ENCODE data around the gene ANGPTL4. TPM values are rescaled to one million over a fixed set of nuclear protein-coding genes. Genes with fewer than 3 reads are reported as not detected.
"Not testable (repeated sequence)": the region's sequence is repeated elsewhere in the genome, so short reads cannot be mapped to it uniquely, and the experiment has no call there.

ANGPTL4 gene
- total RNA-seq, 1 donor: not detected

GRCh38 chr19:8370176-8371010, 6.4 kb downstream of the ANGPTL4 start:
- H3K4me3 ChIP-seq (ENCODE audit: low read length): no peak overlapping the region
- H3K27me3 ChIP-seq (ENCODE audit: insufficient read depth, low read length): peaks cover 4% of the 10 kb centered on the region
- H3K9me3 ChIP-seq (ENCODE audit: low read depth, low read length): no peaks in the 10 kb centered on the region
- H3K4me1 ChIP-seq (ENCODE audit: insufficient read depth, low read length): no peaks in the 10 kb centered on the region

DNA sequence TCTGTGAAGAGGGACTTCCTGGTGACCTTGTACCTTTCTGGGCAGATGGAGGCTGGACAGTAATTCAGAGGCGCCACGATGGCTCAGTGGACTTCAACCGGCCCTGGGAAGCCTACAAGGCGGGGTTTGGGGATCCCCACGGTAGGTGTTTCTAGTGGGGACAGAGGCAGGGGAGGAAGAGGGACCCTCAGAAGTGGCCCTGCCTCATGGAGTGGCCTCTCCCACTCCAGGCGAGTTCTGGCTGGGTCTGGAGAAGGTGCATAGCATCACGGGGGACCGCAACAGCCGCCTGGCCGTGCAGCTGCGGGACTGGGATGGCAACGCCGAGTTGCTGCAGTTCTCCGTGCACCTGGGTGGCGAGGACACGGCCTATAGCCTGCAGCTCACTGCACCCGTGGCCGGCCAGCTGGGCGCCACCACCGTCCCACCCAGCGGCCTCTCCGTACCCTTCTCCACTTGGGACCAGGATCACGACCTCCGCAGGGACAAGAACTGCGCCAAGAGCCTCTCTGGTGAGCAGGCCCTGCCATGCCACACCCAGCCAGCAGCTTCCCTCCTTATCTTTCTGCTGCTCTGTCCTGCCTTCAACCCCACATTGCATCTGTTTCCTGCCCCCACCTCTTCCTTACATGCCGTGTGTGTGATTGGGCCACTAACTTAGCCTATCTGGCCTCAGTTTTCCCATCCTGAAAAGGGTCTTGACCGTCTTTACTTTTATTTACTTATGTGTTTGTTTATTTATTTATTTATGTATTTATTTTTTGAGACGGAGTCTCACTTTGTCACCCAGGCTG, 7.3 kb downstream of the ANGPTL4 start:
- no peaks in the 10 kb centered on the region for H3K4me1 ChIP-seq (ENCODE audit: insufficient read depth, low read length)
- no peaks in the 10 kb centered on the region for H3K27me3 ChIP-seq (ENCODE audit: insufficient read depth, low read length)
- no peak overlapping the region for H3K4me3 ChIP-seq (ENCODE audit: low read length)
- H3K9me3 ChIP-seq (ENCODE audit: low read depth, low read length): no peaks in the 10 kb centered on the region

DNA sequence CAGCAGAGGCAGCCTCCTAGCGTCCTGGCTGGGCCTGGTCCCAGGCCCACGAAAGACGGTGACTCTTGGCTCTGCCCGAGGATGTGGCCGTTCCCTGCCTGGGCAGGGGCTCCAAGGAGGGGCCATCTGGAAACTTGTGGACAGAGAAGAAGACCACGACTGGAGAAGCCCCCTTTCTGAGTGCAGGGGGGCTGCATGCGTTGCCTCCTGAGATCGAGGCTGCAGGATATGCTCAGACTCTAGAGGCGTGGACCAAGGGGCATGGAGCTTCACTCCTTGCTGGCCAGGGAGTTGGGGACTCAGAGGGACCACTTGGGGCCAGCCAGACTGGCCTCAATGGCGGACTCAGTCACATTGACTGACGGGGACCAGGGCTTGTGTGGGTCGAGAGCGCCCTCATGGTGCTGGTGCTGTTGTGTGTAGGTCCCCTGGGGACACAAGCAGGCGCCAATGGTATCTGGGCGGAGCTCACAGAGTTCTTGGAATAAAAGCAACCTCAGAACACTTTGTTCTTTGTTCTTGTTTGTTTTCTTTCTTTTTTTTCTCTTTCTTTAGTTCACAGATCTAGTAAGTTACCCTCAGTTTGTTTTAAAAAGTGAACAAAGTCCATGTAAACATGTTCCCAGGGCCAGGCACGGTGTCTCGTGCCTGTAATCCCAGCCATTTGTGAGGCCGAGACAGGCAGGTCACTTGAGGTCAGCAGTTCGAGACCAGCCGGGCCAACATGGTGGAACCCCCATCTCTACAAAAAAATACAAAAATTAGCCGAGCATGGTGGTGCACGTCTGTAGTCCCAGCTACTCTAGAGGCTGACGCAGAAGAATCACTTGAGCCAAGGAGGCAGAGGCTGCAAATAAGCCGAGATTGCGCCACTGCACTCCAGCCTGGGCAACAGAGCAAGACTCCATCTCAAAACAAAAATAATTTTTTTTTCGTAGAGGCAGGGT, 10.2 kb downstream of the ANGPTL4 start:
- no peak overlapping the region for H3K4me3 ChIP-seq (ENCODE audit: low read length)
- no peaks in the 10 kb centered on the region for H3K4me1 ChIP-seq (ENCODE audit: insufficient read depth, low read length)
- H3K9me3 ChIP-seq (ENCODE audit: low read depth, low read length): no peaks in the 10 kb centered on the region
- no peaks in the 10 kb centered on the region for H3K27me3 ChIP-seq (ENCODE audit: insufficient read depth, low read length)

- not testable (repeated sequence) for H3K27me3 ChIP-seq (ENCODE audit: insufficient read depth, low read length); H3K9me3 ChIP-seq (ENCODE audit: low read depth, low read length); H3K4me3 ChIP-seq (ENCODE audit: low read length); H3K4me1 ChIP-seq (ENCODE audit: insufficient read depth, low read length)
Measured at GRCh38 chr19:8375766-8376165, 11.8 kb downstream of the ANGPTL4 start.

- not testable (repeated sequence) for H3K4me1 ChIP-seq (ENCODE audit: insufficient read depth, low read length); H3K4me3 ChIP-seq (ENCODE audit: low read length); H3K9me3 ChIP-seq (ENCODE audit: low read depth, low read length); H3K27me3 ChIP-seq (ENCODE audit: insufficient read depth, low read length)
Measured at GRCh38 chr19:8376373-8376974, 12.5 kb downstream of the ANGPTL4 start.

DNA sequence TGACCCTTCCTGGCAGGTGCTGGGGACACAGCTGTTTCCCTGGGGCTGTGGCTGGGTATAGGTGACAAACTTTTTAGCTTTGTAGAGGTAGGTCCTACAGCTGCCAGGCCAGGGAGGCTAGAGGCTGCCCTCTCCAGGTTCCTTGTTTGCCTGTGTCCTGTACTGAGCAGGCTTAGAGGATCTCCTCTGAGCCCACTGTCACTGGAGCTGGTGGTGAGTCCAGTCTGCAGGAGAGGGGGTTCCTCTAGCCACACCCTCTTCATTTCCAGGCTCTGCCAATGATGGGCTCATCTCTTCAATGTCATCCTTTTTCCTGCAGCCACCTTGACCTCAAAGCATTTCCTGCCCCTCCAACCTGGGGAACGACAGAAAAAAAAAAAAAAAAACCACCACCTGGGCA, 13.6 kb downstream of the ANGPTL4 start:
- H3K9me3 ChIP-seq (ENCODE audit: low read depth, low read length): no peaks in the 10 kb centered on the region
- H3K27me3 ChIP-seq (ENCODE audit: insufficient read depth, low read length): no peaks in the 10 kb centered on the region
- no peak overlapping the region for H3K4me3 ChIP-seq (ENCODE audit: low read length)
- H3K4me1 ChIP-seq (ENCODE audit: insufficient read depth, low read length): no peaks in the 10 kb centered on the region

DNA sequence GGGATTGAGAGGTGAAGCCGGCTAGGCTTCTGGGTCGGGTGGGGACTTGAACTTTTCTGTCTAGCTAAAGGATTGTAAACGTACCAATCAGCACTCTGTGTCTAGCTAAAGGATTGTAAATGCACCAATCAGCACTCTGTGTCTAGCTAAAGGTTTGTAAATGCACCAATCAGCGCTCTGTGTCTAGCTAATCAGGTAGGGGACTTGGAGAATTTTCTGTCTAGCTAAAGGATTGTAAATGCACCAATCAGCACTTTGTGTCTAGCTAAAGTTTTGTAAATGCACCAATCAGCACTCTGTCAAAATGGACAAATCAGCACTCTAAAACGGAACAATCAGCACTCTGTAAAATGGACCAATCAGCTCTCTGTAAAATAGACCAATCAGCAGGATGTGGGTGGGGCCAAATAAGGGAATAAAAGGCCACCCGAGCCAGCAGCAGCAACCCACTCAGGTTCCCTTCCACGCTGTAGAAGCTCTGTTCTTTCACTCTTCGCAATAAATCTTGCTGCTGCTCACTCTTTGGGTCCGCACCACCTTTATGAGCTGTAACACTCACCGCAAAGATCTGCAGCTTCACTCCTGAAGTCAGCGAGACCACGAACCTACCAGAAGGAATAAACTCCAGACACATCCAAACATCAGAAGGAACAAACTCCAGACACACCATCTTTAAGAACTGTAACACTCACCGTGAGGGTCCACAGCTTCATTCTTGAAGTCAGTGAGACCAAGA, 15.4 kb downstream of the ANGPTL4 start:
- H3K4me1 ChIP-seq (ENCODE audit: insufficient read depth, low read length); H3K9me3 ChIP-seq (ENCODE audit: low read depth, low read length); H3K27me3 ChIP-seq (ENCODE audit: insufficient read depth, low read length); H3K4me3 ChIP-seq (ENCODE audit: low read length): not testable (repeated sequence)

DNA sequence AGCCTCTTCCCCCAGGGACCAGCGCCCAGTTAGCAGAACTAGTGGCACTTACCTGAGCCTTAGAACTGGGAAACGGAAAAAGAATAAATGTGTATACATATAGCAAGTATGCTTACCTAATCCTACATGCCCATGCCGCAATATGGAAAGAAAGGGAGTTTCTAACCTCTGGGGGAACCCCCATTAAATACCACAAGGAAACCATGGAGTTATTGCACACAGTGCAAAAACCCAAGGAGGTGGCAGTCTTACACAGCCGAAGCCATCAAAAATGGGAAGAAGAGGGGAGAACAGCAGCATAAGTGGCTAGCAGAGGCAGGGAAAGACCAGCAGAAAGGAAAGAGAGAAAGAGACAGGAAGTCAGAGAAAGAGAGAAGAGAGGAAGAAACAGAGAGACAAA, 20.6 kb downstream of the ANGPTL4 start:
- H3K4me1 ChIP-seq (ENCODE audit: insufficient read depth, low read length); H3K4me3 ChIP-seq (ENCODE audit: low read length); H3K9me3 ChIP-seq (ENCODE audit: low read depth, low read length); H3K27me3 ChIP-seq (ENCODE audit: insufficient read depth, low read length): not testable (repeated sequence)

GRCh38 chr19:8385103-8385502, 21.1 kb downstream of the ANGPTL4 start:
- not testable (repeated sequence) for H3K4me1 ChIP-seq (ENCODE audit: insufficient read depth, low read length); H3K27me3 ChIP-seq (ENCODE audit: insufficient read depth, low read length); H3K9me3 ChIP-seq (ENCODE audit: low read depth, low read length); H3K4me3 ChIP-seq (ENCODE audit: low read length)

DNA sequence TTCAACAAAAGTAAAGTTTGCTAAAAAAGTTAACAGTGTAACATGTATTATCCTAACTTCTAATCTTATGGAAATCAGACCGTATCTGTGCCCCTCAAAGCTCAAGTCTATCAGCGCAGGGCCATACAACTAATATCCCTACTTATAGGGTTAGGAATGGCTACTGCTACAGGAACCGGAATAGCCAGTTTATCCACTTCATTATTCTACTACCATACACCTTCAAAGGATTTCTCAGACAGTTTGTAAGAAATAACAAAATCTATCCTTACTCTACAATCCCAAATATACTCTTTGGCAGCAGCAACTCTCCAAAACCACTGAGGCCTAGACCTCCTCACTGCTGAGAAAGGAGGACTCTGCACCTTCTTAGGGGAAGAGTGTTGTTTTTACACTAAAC, 21.6 kb downstream of the ANGPTL4 start:
- H3K4me3 ChIP-seq (ENCODE audit: low read length); H3K4me1 ChIP-seq (ENCODE audit: insufficient read depth, low read length); H3K9me3 ChIP-seq (ENCODE audit: low read depth, low read length); H3K27me3 ChIP-seq (ENCODE audit: insufficient read depth, low read length): not testable (repeated sequence)

GRCh38 chr19:8386419-8386818, 22.5 kb downstream of the ANGPTL4 start:
- not testable (repeated sequence) for H3K4me3 ChIP-seq (ENCODE audit: low read length); H3K27me3 ChIP-seq (ENCODE audit: insufficient read depth, low read length); H3K9me3 ChIP-seq (ENCODE audit: low read depth, low read length)
- peaks cover 11% of the 10 kb centered on the region for H3K4me1 ChIP-seq (ENCODE audit: insufficient read depth, low read length)

DNA sequence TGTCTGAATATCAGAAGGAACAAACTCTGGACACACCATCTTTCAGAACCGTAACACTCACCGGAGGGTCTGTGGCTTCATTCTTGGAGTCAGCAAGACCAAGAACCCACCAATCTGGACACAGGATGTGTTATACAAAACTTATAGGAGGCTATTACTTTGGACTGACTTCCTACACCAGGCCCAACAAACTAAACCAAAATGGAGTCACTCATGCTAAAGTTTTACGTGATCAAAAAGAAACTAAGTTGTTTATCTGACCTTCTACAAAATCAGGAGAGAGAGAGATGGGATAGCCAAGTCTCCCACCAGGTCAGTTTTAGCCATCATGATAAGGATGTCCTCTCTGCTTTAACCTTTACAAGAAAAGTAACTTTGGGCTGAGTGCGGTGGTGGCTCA, 23.0 kb downstream of the ANGPTL4 start:
- H3K4me3 ChIP-seq (ENCODE audit: low read length): no peak overlapping the region
- no peaks in the 10 kb centered on the region for H3K9me3 ChIP-seq (ENCODE audit: low read depth, low read length)
- no peaks in the 10 kb centered on the region for H3K27me3 ChIP-seq (ENCODE audit: insufficient read depth, low read length)
- peaks cover 17% of the 10 kb centered on the region for H3K4me1 ChIP-seq (ENCODE audit: insufficient read depth, low read length)

DNA sequence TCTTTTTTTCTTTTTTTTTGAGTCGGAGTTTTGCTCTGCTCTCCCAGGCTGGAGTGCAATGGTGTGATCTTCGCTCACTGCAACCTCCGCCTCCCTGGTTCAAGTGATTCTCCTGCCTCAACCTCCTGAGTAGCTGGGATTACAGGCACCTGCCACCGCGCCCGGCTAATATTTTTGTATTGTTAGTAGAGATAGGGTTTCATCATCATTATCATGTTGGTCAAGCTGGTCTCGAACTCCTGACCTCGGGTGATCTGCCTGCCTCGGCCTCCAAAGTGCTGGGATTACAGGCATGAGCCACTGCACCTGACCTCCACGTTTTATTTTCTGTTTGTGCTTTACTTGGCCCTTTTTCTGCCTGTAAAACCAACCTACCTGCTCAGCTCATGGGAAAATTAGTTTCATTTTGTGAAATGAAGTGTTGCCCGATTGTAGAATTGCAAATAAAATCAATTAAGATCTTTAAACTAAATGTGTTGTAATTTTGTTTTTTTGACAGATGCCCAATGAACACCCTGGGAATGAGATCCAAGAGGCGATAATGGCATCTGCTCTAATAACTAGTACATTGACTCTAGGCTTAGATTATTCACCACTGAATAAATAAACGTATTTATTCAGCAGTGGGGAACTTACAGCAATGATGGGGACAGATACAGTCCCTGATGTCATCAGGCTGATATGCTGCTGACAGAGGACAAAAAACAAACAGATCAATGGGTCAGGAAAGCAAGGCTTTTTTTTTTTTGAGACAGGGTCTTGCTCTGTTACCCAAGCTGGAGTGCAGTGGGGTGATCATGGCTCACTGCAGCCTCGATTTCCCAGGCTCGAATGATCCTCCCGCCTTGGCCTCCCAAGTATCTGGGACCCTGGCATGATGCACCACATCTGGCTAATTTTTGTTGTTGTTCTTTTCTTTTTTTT, 24.0 kb downstream of the ANGPTL4 start:
- Histone ChIP-seq H3K27me3 (ENCODE audit: insufficient read depth, low read length) (no peaks in the 10 kb centered on the region), H3K4me3 (ENCODE audit: low read length) (no peak overlapping the region), H3K9me3 (ENCODE audit: low read depth, low read length) (no peaks in the 10 kb centered on the region), H3K4me1 (ENCODE audit: insufficient read depth, low read length) (peaks cover 21% of the 10 kb centered on the region)
